ENCODE measurements around the gene IQCK. TPM values are rescaled to one million over a fixed set of nuclear protein-coding genes. Genes with fewer than 3 reads are reported as not detected.

The IQCK gene
- total RNA-seq, 2 experiments from 2014 or later, result 0.81 to 0.97 TPM

- Mint-ChIP-seq H3K4me3 (no peak overlapping the region), H3K9me3 (ENCODE audit: insufficient read depth) (no peaks in the 10 kb centered on the region), H3K27ac (no peak overlapping the region), H3K4me1 (ENCODE audit: low read depth) (no peaks in the 10 kb centered on the region), H3K27me3 (ENCODE audit: low read depth) (peaks cover 6% of the 10 kb centered on the region), H3K36me3 (ENCODE audit: low read depth) (no peaks in the 10 kb centered on the region)
- ATAC-seq (no peak), DNase-seq (no peak)
- ChIA-PET CTCF (no interaction called here), POLR2A (no interaction called here)
These were observed 153.7 kb downstream of the IQCK start for GRCh38 chr16:19871721-19872120.

GRCh38 chr16:19872179-19872863 is 154.2 kb downstream of the IQCK start:
- ATAC-seq (no peak), DNase-seq (no peak)
- Mint-ChIP-seq H3K27ac (no peak overlapping the region), H3K27me3 (ENCODE audit: low read depth) (peaks cover 6% of the 10 kb centered on the region), H3K36me3 (ENCODE audit: low read depth) (no peaks in the 10 kb centered on the region), H3K4me1 (ENCODE audit: low read depth) (no peaks in the 10 kb centered on the region), H3K9me3 (ENCODE audit: insufficient read depth) (no peaks in the 10 kb centered on the region), H3K4me3 (no peak overlapping the region)
- ChIA-PET POLR2A (no interaction called here), CTCF (no interaction called here)

- no peak for ATAC-seq
- CTCF ChIA-PET, result no interaction called here
- no peak for DNase-seq
- H3K9me3 Mint-ChIP-seq (ENCODE audit: insufficient read depth), result no peaks in the 10 kb centered on the region
- POLR2A ChIA-PET, result no interaction called here
- H3K27me3 Mint-ChIP-seq (ENCODE audit: low read depth), result peaks cover 6% of the 10 kb centered on the region
- H3K36me3 Mint-ChIP-seq (ENCODE audit: low read depth), result no peaks in the 10 kb centered on the region
- no peaks in the 10 kb centered on the region for H3K4me1 Mint-ChIP-seq (ENCODE audit: low read depth)
- H3K4me3 Mint-ChIP-seq, result no peak overlapping the region
- no peak overlapping the region for H3K27ac Mint-ChIP-seq
These were observed 154.9 kb downstream of the IQCK start for GRCh38 chr16:19872935-19873334.

- Mint-ChIP-seq H3K27me3 (ENCODE audit: low read depth) (peaks cover 6% of the 10 kb centered on the region), H3K9me3 (ENCODE audit: insufficient read depth) (no peaks in the 10 kb centered on the region), H3K4me3 (no peak overlapping the region), H3K27ac (no peak overlapping the region), H3K4me1 (ENCODE audit: low read depth) (no peaks in the 10 kb centered on the region), H3K36me3 (ENCODE audit: low read depth) (no peaks in the 10 kb centered on the region)
- no peak for DNase-seq
- CTCF ChIA-PET, result interaction anchor here (1.4 kb wide), 1 partner anchor 12 kb away, joined by 5 read pairs; no protein-coding TSS in a partner anchor
- POLR2A ChIA-PET, result no interaction called here
- no peak for ATAC-seq
These were observed 156.0 kb downstream of the IQCK start for GRCh38 chr16:19874026-19874425.

- Mint-ChIP-seq H3K27me3 (ENCODE audit: low read depth) (peaks cover 6% of the 10 kb centered on the region), H3K4me3 (no peak overlapping the region), H3K27ac (no peak overlapping the region), H3K9me3 (ENCODE audit: insufficient read depth) (no peaks in the 10 kb centered on the region), H3K4me1 (ENCODE audit: low read depth) (no peaks in the 10 kb centered on the region), H3K36me3 (ENCODE audit: low read depth) (no peaks in the 10 kb centered on the region)
- DNase-seq, result no peak
- ChIA-PET CTCF (no interaction called here), POLR2A (no interaction called here)
- no peak for ATAC-seq
These were observed 156.9 kb downstream of the IQCK start for GRCh38 chr16:19874851-19875546.

- H3K4me1 Mint-ChIP-seq (ENCODE audit: low read depth), result no peaks in the 10 kb centered on the region
- no peaks in the 10 kb centered on the region for H3K36me3 Mint-ChIP-seq (ENCODE audit: low read depth)
- CTCF ChIA-PET, result interaction anchor here (0.9 kb wide), 1 partner anchor 10 kb away, joined by 3 read pairs; no protein-coding TSS in a partner anchor
- H3K9me3 Mint-ChIP-seq (ENCODE audit: insufficient read depth), result no peaks in the 10 kb centered on the region
- H3K4me3 Mint-ChIP-seq, result no peak overlapping the region
- no peak for ATAC-seq
- no peak overlapping the region for H3K27ac Mint-ChIP-seq
- POLR2A ChIA-PET, result no interaction called here
- DNase-seq, result no peak
- peaks cover 6% of the 10 kb centered on the region for H3K27me3 Mint-ChIP-seq (ENCODE audit: low read depth)
These were observed 157.8 kb downstream of the IQCK start for GRCh38 chr16:19875900-19876299.

GRCh38 chr16:19876501-19877059 is 158.5 kb downstream of the IQCK start:
- H3K4me1 Mint-ChIP-seq (ENCODE audit: low read depth), result no peaks in the 10 kb centered on the region
- POLR2A ChIA-PET, result no interaction called here

GRCh38 chr16:19878757-19879156 is 160.7 kb downstream of the IQCK start:
- CTCF ChIA-PET, result no interaction called here
- H3K27ac Mint-ChIP-seq, result no peak overlapping the region
- no peaks in the 10 kb centered on the region for H3K4me1 Mint-ChIP-seq (ENCODE audit: low read depth)

More at GRCh38 chr16:19876501-19877059, 158.5 kb downstream of the IQCK start:
- Mint-ChIP-seq H3K27me3 (ENCODE audit: low read depth) (peaks cover 9% of the 10 kb centered on the region), H3K27ac (no peak overlapping the region), H3K9me3 (ENCODE audit: insufficient read depth) (no peaks in the 10 kb centered on the region), H3K36me3 (ENCODE audit: low read depth) (no peaks in the 10 kb centered on the region), H3K4me3 (no peak overlapping the region)
- DNase-seq (no peak), ATAC-seq (no peak)
- CTCF ChIA-PET, result interaction anchor here (0.9 to 1.8 kb wide), 3 partner anchors 10 to 275 kb away, joined by 3 to 4 read pairs (median 4); no protein-coding TSS in a partner anchor

GRCh38 chr16:19879241-19879792 is 161.2 kb downstream of the IQCK start:
- no peak overlapping the region for H3K27ac Mint-ChIP-seq
- H3K27me3 Mint-ChIP-seq (ENCODE audit: low read depth), result peaks cover 23% of the 10 kb centered on the region
- DNase-seq (no peak), ATAC-seq (no peak)
- ChIA-PET POLR2A (no interaction called here), CTCF (no interaction called here)
- H3K9me3 Mint-ChIP-seq (ENCODE audit: insufficient read depth), result no peaks in the 10 kb centered on the region
- H3K4me3 Mint-ChIP-seq, result no peak overlapping the region
- peaks cover 2% of the 10 kb centered on the region for H3K4me1 Mint-ChIP-seq (ENCODE audit: low read depth)
- no peaks in the 10 kb centered on the region for H3K36me3 Mint-ChIP-seq (ENCODE audit: low read depth)

More at GRCh38 chr16:19878757-19879156, 160.7 kb downstream of the IQCK start:
- peaks cover 23% of the 10 kb centered on the region for H3K27me3 Mint-ChIP-seq (ENCODE audit: low read depth)
- H3K4me3 Mint-ChIP-seq, result no peak overlapping the region
- no peaks in the 10 kb centered on the region for H3K9me3 Mint-ChIP-seq (ENCODE audit: insufficient read depth)
- no peaks in the 10 kb centered on the region for H3K36me3 Mint-ChIP-seq (ENCODE audit: low read depth)
- POLR2A ChIA-PET, result no interaction called here
- ATAC-seq (no peak), DNase-seq (no peak)

- CTCF ChIA-PET, result interaction anchor here (1.1 kb wide), 2 partner anchors 280 to 297 kb away, joined by 3 read pairs; no protein-coding TSS in a partner anchor
These were observed 163.0 kb downstream of the IQCK start for GRCh38 chr16:19881028-19881427.

GRCh38 chr16:19881783-19882182 is 163.7 kb downstream of the IQCK start:
- H3K36me3 Mint-ChIP-seq (ENCODE audit: low read depth), result no peaks in the 10 kb centered on the region
- H3K27me3 Mint-ChIP-seq (ENCODE audit: low read depth), result peaks cover 29% of the 10 kb centered on the region
- ChIA-PET CTCF (interaction anchor here (1.1 kb wide), 2 partner anchors 280 to 298 kb away, joined by 3 read pairs; no protein-coding TSS in a partner anchor), POLR2A (no interaction called here)
- no peaks in the 10 kb centered on the region for H3K9me3 Mint-ChIP-seq (ENCODE audit: insufficient read depth)
- no peak overlapping the region for H3K4me3 Mint-ChIP-seq
- ATAC-seq (no peak), DNase-seq (no peak)
- peaks cover 20% of the 10 kb centered on the region for H3K4me1 Mint-ChIP-seq (ENCODE audit: low read depth)
- no peak overlapping the region for H3K27ac Mint-ChIP-seq

More at GRCh38 chr16:19881028-19881427, 163.0 kb downstream of the IQCK start:
- Mint-ChIP-seq H3K4me1 (ENCODE audit: low read depth) (peaks cover 14% of the 10 kb centered on the region), H3K36me3 (ENCODE audit: low read depth) (no peaks in the 10 kb centered on the region), H3K4me3 (no peak overlapping the region), H3K27me3 (ENCODE audit: low read depth) (peaks cover 27% of the 10 kb centered on the region), H3K27ac (no peak overlapping the region), H3K9me3 (ENCODE audit: insufficient read depth) (no peaks in the 10 kb centered on the region)
- ATAC-seq (no peak), DNase-seq (no peak)
- POLR2A ChIA-PET, result no interaction called here

GRCh38 chr16:19882186-19882585 is 164.1 kb downstream of the IQCK start:
- H3K27me3 Mint-ChIP-seq (ENCODE audit: low read depth), result peaks cover 29% of the 10 kb centered on the region
- DNase-seq (no peak), ATAC-seq (no peak)
- no peaks in the 10 kb centered on the region for H3K36me3 Mint-ChIP-seq (ENCODE audit: low read depth)
- CTCF ChIA-PET, result interaction anchor here (1.1 kb wide), 2 partner anchors 281 to 298 kb away, joined by 3 read pairs; no protein-coding TSS in a partner anchor
- H3K27ac Mint-ChIP-seq, result no peak overlapping the region
- POLR2A ChIA-PET, result no interaction called here
- no peak overlapping the region for H3K4me3 Mint-ChIP-seq
- H3K9me3 Mint-ChIP-seq (ENCODE audit: insufficient read depth), result no peaks in the 10 kb centered on the region
- H3K4me1 Mint-ChIP-seq (ENCODE audit: low read depth), result peaks cover 20% of the 10 kb centered on the region

Data from activated CD8-positive, alpha-beta T cell treated with anti-CD3 and anti-CD28 coated beads, Interleukin-2, amount 10 ng/mL, durations not matched to agents 7 days and 5 days (primary cell).